Activated T-cell treated with anti-CD3 and anti-CD28 coated beads, Interleukin-2, amount 50 U/mL, for 4 hours (primary cell): ENCODE measurements around the gene CNN1. TPM values are rescaled to one million over a fixed set of nuclear protein-coding genes. Genes with fewer than 3 reads are reported as not detected.
"Not testable (repeated sequence)": the region's sequence is repeated elsewhere in the genome, so short reads cannot be mapped to it uniquely, and the experiment has no call there.

ENCODE experiments used
- ATAC-seq, 2 donors: fragments of 200-7000 bp; cut with Tn5 transposase; one replicate each; pipeline ENCODE4 v1.10.0; 2021
- DNase-seq: peaks from one replicate; pipeline ENCODE4 v3.0.0-alpha.2; 2020
- H3K27me3 Mint-ChIP-seq: one replicate; pipeline ENCODE4 v1.8.0; 2021; ENCODE audit warnings: low read depth, mixed read lengths
- H3K36me3 Mint-ChIP-seq: one replicate; pipeline ENCODE4 v1.8.0; 2022; ENCODE audit warnings: mixed read lengths; ENCODE audit not compliant: insufficient read depth
- H3K4me1 Mint-ChIP-seq: one replicate; pipeline ENCODE4 v1.8.0; 2021; ENCODE audit warnings: low read depth, mixed read lengths
- H3K4me3 Mint-ChIP-seq: one replicate; pipeline ENCODE4 v1.8.0; 2021; ENCODE audit warnings: mild to moderate bottlenecking, moderate library complexity, mixed read lengths
- H3K9me3 Mint-ChIP-seq: one replicate; pipeline ENCODE4 v1.8.0; 2021; ENCODE audit warnings: mixed read lengths
- total RNA-seq, 3 donors: library from RNA; stranded (reverse); gene quantifications; one replicate each; pipeline ENCODE4 v1.2.1, GENCODE V29; 2021

Gene CNN1
- total RNA-seq, 3 donors from 2014 or later, result 0.25 TPM; not detected in 2

DNA sequence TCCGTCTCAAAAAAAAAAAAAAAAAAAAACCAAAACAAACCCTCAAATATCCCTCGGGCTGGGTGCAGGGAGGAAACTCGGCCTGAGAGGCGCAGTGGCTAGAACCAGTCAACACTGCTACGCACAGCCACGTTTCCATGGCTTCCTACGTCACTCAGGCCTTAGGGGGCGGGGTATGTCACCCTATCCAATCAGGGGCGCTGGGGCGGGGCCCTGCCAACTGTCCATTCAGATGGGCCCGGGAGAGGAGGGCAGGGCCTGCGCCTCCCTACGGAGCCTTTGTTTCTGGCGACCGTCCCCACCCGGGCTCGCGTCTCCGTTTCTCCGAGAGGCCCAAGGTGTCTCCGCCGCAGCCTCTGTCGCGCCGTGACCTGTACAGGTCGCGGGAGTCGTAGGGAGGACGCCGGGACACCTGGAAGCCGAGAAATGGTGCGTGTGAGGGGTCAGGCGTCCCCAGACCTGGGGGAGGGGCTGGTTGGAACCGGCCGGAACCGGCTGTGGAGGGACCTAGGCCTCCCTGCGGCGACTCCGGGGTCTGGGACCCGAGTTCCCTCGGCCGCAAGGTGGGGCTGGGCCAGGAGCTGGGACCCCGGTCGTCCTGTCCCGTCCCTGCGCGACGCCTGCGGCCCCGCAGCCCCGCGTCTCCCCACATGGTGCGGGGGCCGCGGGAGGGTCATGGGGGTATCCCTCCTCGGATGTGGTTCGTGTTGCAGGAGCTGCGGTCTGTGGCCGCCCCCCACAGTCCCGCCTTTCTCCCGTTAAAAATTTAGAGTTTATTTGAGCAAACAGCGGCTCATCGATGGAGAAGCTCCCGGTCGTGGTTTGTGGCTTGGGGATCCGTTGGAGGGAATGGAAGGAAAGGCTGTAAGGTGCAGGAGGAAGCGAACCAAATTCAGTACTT is 58.8 kb downstream of the CNN1 start, which contains the start of gene ZNF627:
Gene ZNF627, plus strand, starts transcription at position 282 of the 901 bp plus-strand sequence. Its CDS starts 145 bp downstream, at position 427.
- peak; percentile 95 for DNase-seq
- Mint-ChIP-seq H3K4me3 (peak within 1 kb of the TSS; percentile 89), H3K36me3 (peaks cover under 1% of the 10 kb centered on the region), H3K9me3 (no peaks in the 10 kb centered on the region), H3K27me3 (no peaks in the 10 kb centered on the region), H3K4me1 (peaks cover 26% of the 10 kb centered on the region)
- peak; percentile 100 for ATAC-seq

DNA sequence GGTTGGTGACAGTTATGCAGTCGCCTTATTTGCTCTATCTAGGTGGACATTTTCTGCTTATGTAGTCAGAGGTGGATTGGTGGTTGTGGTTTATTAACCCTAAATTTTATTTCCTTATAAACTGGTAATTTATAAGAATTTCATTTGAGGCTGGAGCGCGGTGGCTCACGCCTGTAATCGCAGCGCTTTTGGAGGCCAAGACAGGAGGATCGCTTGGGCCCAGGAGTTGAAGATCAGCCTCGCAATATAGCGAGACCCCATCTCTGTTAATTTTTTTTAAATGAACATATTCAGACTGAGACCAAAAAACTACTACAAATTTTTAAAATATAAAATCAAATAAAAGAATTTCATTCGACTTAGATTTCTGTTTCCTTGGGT is 59.4 kb downstream of the CNN1 start:
- DNase-seq, result no peak
- peaks cover 5% of the 10 kb centered on the region for H3K36me3 Mint-ChIP-seq
- no peak for ATAC-seq
- no peaks in the 10 kb centered on the region for H3K9me3 Mint-ChIP-seq
- H3K4me3 Mint-ChIP-seq, result peak overlapping the region; percentile 89
- peaks cover 28% of the 10 kb centered on the region for H3K4me1 Mint-ChIP-seq
- no peaks in the 10 kb centered on the region for H3K27me3 Mint-ChIP-seq

DNA sequence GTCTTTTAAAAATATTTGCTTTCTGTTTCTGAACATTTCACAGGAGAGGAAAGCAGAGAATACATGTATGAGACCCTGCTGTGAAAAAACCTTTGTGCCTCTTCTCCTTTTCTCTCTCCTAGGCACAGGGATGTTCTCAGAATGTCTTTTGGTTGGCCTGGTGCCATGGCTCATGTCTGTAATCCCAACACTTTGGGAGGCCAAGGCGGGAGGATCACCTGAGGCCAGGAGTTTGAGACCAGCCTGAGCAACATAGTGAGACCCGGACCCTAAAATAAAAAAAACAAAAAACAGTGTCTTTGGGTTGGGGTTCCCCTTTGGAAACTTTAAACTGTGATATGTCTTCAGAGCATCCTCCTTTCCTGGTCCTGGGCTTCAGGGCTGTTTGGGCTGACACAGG is 60.1 kb downstream of the CNN1 start:
- Mint-ChIP-seq H3K9me3 (no peaks in the 10 kb centered on the region), H3K36me3 (peaks cover 5% of the 10 kb centered on the region), H3K4me3 (peak overlapping the region; percentile 73), H3K27me3 (no peaks in the 10 kb centered on the region), H3K4me1 (peaks cover 28% of the 10 kb centered on the region)
- no peak for ATAC-seq
- no peak for DNase-seq

DNA sequence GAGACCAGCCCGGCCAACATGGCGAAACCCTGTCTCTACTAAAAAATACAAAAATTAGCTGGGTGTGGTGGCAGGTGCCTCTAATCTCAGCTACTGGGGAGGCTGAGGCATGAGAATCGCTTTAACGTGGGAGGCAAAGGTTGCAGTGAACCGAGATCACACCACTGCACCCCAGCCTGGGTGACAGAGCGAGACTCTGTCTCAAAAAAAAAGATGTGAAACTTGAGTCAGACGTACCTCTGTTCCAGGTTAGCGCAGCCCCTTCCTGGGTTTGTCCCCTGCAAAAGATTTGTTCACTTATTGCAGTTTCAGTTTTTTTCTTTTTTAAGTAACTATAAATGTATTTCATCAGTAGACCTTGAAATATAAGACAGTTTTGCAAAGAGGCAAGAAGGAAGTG is 61.1 kb downstream of the CNN1 start:
- peaks cover 10% of the 10 kb centered on the region for H3K36me3 Mint-ChIP-seq
- not testable (repeated sequence) for H3K4me3 Mint-ChIP-seq, DNase-seq, H3K9me3 Mint-ChIP-seq, ATAC-seq, H3K27me3 Mint-ChIP-seq
- H3K4me1 Mint-ChIP-seq, result peaks cover 28% of the 10 kb centered on the region

Other genes starting within 250 kb of the CNN1 start
- not detected for gene TSPAN16, start 242.7 kb upstream of the CNN1 start, total RNA-seq
- gene RAB3D, start 199.2 kb upstream of the CNN1 start, total RNA-seq, result 1 to 10 TPM; 4.0 to 4.5 (median 4.3) TPM
- 10 to 100 TPM; 33.5 to 38.9 (median 33.7) TPM for gene TMEM205, start 192.6 kb upstream of the CNN1 start, total RNA-seq
- gene CCDC159, start 192.3 kb upstream of the CNN1 start, total RNA-seq, result 10 to 100 TPM; 10.7 to 14.6 (median 11.0) TPM
- 1 to 10 TPM; 2.4 to 4.1 (median 3.8) TPM for gene PLPPR2, start 183.4 kb upstream of the CNN1 start, total RNA-seq
- 1 to 10 TPM; 2.0 to 3.1 (median 2.1) TPM for gene SWSAP1, start 164.2 kb upstream of the CNN1 start, total RNA-seq
- 1 to 10 TPM; 1.8 to 2.0 (median 1.8) TPM for gene EPOR, start 154.5 kb upstream of the CNN1 start, total RNA-seq
- gene RGL3, start 119.5 kb upstream of the CNN1 start, total RNA-seq, result under 1 TPM in 2 of 3 donors, not detected in 1; 0.29 to 0.51 TPM
- under 1 TPM in 1 of 3 donors, not detected in 2; 0.11 TPM for gene ODAD3, start 103.7 kb upstream of the CNN1 start, total RNA-seq
- 100 to 1,000 TPM; 273 to 327 (median 319) TPM for gene PRKCSH, start 103.2 kb upstream of the CNN1 start, total RNA-seq
- gene ELAVL3, start 57.8 kb upstream of the CNN1 start, total RNA-seq, result under 1 TPM in 1 of 3 donors, not detected in 2; 0.19 TPM
- gene ZNF653, start 33.0 kb upstream of the CNN1 start, total RNA-seq, result 10 to 100 TPM; 12.3 to 16.9 (median 13.9) TPM
- gene ECSIT, start 9.7 kb upstream of the CNN1 start, total RNA-seq, result 10 to 100 TPM; 72.3 to 88.1 (median 81.9) TPM
- gene ELOF1, start 20.4 kb downstream of the CNN1 start, total RNA-seq, result 10 to 100 TPM; 82.5 to 91.6 (median 86.4) TPM
- 1 to 10 TPM; 2.4 to 2.9 (median 2.8) TPM for gene ACP5, start 38.8 kb downstream of the CNN1 start, total RNA-seq
- gene ZNF627, start 58.6 kb downstream of the CNN1 start, total RNA-seq, result 1 to 10 TPM; 2.6 to 3.5 (median 3.4) TPM
- gene ZNF823, start 200.1 kb downstream of the CNN1 start, total RNA-seq, result 1 to 10 TPM; 1.3 to 2.9 (median 1.3) TPM
- gene ZNF441, start 228.1 kb downstream of the CNN1 start, total RNA-seq, result 1 to 10 TPM; 1.6 to 2.9 (median 1.7) TPM